HEK293 (cell line): ENCODE results near the gene SBK1.

ENCODE experiments used
- YY1 ChIP-seq: fragments of 450-650 bp; formaldehyde crosslinking; IDR thresholded peaks from 2 replicates; pipeline ENCODE4 v1.5.1; 2018; ENCODE audit warnings: missing biosample characterization, missing genetic modification characterization
- ZBTB8A ChIP-seq: fragments of 450-650 bp; formaldehyde crosslinking; IDR thresholded peaks from 2 replicates; pipeline ENCODE4 v1.5.1; 2016; ENCODE audit warnings: missing biosample characterization, missing genetic modification characterization
- ZIC2 ChIP-seq: fragments of 450-650 bp; formaldehyde crosslinking; IDR thresholded peaks from 2 replicates; pipeline ENCODE4 v1.5.1; 2016; ENCODE audit warnings: missing biosample characterization, missing genetic modification characterization
- ZNF211 ChIP-seq: fragments of 450-650 bp; formaldehyde crosslinking; IDR thresholded peaks from 2 replicates; pipeline ENCODE4 v1.5.1; 2016; ENCODE audit warnings: low read depth, missing biosample characterization, missing genetic modification characterization
- ZNF214 ChIP-seq: fragments of 450-650 bp; formaldehyde crosslinking; IDR thresholded peaks from 2 replicates; pipeline ENCODE4 v1.5.1; 2017; ENCODE audit warnings: missing biosample characterization, mild to moderate bottlenecking, missing genetic modification characterization, borderline replicate concordance
- ZNF426 ChIP-seq: fragments of 450-650 bp; formaldehyde crosslinking; IDR thresholded peaks from 2 replicates; pipeline ENCODE4 v1.5.1; 2017; ENCODE audit warnings: missing biosample characterization, missing genetic modification characterization, mild to moderate bottlenecking, inconsistent platforms, moderate library complexity
- TF ChIP-seq, protein P1 (sequence below): fragments of 450-650 bp; formaldehyde crosslinking; IDR thresholded peaks from 2 replicates; pipeline ENCODE4 v1.5.1; 2016; ENCODE audit warnings: missing biosample characterization, missing genetic modification characterization
- TF ChIP-seq, protein P2 (sequence below): fragments of 450-650 bp; formaldehyde crosslinking; IDR thresholded peaks from 2 replicates; pipeline ENCODE4 v1.5.1; 2016; ENCODE audit warnings: missing biosample characterization, missing genetic modification characterization, low read depth
- TF ChIP-seq, protein P3 (sequence below): fragments of 450-650 bp; formaldehyde crosslinking; IDR thresholded peaks from 2 replicates; pipeline ENCODE4 v1.5.1; 2016; ENCODE audit warnings: missing biosample characterization, missing genetic modification characterization
- TF ChIP-seq, protein P4 (sequence below): fragments of 450-650 bp; formaldehyde crosslinking; conservative IDR thresholded peaks from 2 replicates; pipeline ENCODE4 v1.5.1; 2016; ENCODE audit warnings: low read depth, missing biosample characterization, missing genetic modification characterization

DNA sequence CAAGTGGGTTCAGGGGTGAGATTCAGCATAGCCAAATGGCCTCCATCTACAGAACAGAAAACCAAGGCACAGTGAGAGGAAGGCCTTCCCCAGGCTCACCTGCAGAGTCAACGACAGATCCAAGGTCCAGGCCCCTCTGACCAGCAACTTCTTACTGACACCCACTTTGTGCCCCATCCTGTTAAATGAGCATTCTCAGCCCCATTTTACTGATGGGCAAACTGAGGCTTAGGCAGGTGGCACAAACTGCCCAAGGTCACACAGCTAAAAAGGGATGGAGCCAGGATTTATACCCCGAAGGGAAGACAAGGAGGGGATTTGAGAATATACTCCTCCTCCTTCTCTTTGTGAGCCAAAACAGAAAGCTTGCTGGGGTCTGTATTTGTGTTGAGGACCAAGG lies 9.3 kb downstream of the SBK1 start:
- TF ChIP-seq ZIC2 (tag by site-specific recombination) (no peak), ZNF214 (no peak), ZNF426 (tag by site-specific recombination) (no peak), ZNF211 (no peak), ZBTB8A (no peak), YY1 (tag by site-specific recombination) (no peak)
- TF ChIP-seq, protein P1, sequence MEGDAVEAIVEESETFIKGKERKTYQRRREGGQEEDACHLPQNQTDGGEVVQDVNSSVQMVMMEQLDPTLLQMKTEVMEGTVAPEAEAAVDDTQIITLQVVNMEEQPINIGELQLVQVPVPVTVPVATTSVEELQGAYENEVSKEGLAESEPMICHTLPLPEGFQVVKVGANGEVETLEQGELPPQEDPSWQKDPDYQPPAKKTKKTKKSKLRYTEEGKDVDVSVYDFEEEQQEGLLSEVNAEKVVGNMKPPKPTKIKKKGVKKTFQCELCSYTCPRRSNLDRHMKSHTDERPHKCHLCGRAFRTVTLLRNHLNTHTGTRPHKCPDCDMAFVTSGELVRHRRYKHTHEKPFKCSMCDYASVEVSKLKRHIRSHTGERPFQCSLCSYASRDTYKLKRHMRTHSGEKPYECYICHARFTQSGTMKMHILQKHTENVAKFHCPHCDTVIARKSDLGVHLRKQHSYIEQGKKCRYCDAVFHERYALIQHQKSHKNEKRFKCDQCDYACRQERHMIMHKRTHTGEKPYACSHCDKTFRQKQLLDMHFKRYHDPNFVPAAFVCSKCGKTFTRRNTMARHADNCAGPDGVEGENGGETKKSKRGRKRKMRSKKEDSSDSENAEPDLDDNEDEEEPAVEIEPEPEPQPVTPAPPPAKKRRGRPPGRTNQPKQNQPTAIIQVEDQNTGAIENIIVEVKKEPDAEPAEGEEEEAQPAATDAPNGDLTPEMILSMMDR (tag by site-specific recombination): no peak
- TF ChIP-seq, protein P2, sequence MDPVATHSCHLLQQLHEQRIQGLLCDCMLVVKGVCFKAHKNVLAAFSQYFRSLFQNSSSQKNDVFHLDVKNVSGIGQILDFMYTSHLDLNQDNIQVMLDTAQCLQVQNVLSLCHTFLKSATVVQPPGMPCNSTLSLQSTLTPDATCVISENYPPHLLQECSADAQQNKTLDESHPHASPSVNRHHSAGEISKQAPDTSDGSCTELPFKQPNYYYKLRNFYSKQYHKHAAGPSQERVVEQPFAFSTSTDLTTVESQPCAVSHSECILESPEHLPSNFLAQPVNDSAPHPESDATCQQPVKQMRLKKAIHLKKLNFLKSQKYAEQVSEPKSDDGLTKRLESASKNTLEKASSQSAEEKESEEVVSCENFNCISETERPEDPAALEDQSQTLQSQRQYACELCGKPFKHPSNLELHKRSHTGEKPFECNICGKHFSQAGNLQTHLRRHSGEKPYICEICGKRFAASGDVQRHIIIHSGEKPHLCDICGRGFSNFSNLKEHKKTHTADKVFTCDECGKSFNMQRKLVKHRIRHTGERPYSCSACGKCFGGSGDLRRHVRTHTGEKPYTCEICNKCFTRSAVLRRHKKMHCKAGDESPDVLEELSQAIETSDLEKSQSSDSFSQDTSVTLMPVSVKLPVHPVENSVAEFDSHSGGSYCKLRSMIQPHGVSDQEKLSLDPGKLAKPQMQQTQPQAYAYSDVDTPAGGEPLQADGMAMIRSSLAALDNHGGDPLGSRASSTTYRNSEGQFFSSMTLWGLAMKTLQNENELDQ (tag by site-specific recombination): no peak
- TF ChIP-seq, protein P3, sequence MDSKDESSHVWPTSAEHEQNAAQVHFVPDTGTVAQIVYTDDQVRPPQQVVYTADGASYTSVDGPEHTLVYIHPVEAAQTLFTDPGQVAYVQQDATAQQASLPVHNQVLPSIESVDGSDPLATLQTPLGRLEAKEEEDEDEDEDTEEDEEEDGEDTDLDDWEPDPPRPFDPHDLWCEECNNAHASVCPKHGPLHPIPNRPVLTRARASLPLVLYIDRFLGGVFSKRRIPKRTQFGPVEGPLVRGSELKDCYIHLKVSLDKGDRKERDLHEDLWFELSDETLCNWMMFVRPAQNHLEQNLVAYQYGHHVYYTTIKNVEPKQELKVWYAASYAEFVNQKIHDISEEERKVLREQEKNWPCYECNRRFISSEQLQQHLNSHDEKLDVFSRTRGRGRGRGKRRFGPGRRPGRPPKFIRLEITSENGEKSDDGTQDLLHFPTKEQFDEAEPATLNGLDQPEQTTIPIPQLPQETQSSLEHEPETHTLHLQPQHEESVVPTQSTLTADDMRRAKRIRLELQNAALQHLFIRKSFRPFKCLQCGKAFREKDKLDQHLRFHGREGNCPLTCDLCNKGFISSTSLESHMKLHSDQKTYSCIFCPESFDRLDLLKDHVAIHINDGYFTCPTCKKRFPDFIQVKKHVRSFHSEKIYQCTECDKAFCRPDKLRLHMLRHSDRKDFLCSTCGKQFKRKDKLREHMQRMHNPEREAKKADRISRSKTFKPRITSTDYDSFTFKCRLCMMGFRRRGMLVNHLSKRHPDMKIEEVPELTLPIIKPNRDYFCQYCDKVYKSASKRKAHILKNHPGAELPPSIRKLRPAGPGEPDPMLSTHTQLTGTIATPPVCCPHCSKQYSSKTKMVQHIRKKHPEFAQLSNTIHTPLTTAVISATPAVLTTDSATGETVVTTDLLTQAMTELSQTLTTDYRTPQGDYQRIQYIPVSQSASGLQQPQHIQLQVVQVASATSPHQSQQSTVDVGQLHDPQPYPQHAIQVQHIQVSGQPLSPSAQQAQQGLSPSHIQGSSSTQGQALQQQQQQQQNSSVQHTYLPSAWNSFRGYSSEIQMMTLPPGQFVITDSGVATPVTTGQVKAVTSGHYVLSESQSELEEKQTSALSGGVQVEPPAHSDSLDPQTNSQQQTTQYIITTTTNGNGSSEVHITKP (tag by site-specific recombination): no peak
- TF ChIP-seq, protein P4, sequence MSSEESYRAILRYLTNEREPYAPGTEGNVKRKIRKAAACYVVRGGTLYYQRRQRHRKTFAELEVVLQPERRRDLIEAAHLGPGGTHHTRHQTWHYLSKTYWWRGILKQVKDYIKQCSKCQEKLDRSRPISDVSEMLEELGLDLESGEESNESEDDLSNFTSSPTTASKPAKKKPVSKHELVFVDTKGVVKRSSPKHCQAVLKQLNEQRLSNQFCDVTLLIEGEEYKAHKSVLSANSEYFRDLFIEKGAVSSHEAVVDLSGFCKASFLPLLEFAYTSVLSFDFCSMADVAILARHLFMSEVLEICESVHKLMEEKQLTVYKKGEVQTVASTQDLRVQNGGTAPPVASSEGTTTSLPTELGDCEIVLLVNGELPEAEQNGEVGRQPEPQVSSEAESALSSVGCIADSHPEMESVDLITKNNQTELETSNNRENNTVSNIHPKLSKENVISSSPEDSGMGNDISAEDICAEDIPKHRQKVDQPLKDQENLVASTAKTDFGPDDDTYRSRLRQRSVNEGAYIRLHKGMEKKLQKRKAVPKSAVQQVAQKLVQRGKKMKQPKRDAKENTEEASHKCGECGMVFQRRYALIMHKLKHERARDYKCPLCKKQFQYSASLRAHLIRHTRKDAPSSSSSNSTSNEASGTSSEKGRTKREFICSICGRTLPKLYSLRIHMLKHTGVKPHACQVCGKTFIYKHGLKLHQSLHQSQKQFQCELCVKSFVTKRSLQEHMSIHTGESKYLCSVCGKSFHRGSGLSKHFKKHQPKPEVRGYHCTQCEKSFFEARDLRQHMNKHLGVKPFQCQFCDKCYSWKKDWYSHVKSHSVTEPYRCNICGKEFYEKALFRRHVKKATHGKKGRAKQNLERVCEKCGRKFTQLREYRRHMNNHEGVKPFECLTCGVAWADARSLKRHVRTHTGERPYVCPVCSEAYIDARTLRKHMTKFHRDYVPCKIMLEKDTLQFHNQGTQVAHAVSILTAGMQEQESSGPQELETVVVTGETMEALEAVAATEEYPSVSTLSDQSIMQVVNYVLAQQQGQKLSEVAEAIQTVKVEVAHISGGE (tag by site-specific recombination): no peak
